Smooth muscle cell (in vitro differentiated cells): Measurements from ENCODE around the gene CFAP46. TPM values are rescaled to one million over a fixed set of nuclear protein-coding genes. Genes with fewer than 3 reads are reported as not detected.
"Not testable (repeated sequence)": the region's sequence is repeated elsewhere in the genome, so short reads cannot be mapped to it uniquely, and the experiment has no call there.

Experiments used
- DNase-seq: peaks from one replicate; lab custom pipeline; 2025; ENCODE audit not compliant: unreplicated experiment; lab: John Stamatoyannopoulos, UW
- H2AFZ ChIP-seq: fragments of 200-600 bp; sonication (generic); 2 replicates; pipeline ENCODE4 v1.6.0; 2016; ENCODE audit warnings: antibody characterized with exemption, low read depth, mild to moderate bottlenecking
- H3F3A ChIP-seq: fragments of 200-600 bp; sonication (generic); 2 replicates; pipeline ENCODE4 v1.6.0; 2017; ENCODE audit warnings: antibody characterized with exemption, low read depth
- H3K27ac ChIP-seq: fragments of 200-600 bp; sonication (generic); 2 replicates; pipeline ENCODE4 v1.5.1; 2016; ENCODE audit warnings: low read depth, mild to moderate bottlenecking
- H3K27me3 ChIP-seq: fragments of 200-600 bp; sonication (generic); 2 replicates; pipeline ENCODE4 v1.6.1; 2016; ENCODE audit warnings: low read depth, mild to moderate bottlenecking
- H3K36me3 ChIP-seq: fragments of 200-600 bp; sonication (generic); 2 replicates; pipeline ENCODE4 v1.5.1; 2016; ENCODE audit warnings: low read depth
- H3K4me1 ChIP-seq: fragments of 200-600 bp; sonication (generic); 2 replicates; pipeline ENCODE4 v1.5.1; 2016; ENCODE audit warnings: low read depth
- H3K4me2 ChIP-seq: fragments of 200-600 bp; sonication (generic); 2 replicates; pipeline ENCODE4 v1.6.0; 2016; ENCODE audit warnings: mild to moderate bottlenecking
- H3K4me3 ChIP-seq: fragments of 200-600 bp; sonication (generic); 2 replicates; pipeline ENCODE4 v1.5.1; 2016; ENCODE audit warnings: mild to moderate bottlenecking
- H3K79me2 ChIP-seq: fragments of 200-600 bp; sonication (generic); 2 replicates; pipeline ENCODE4 v1.6.0; 2016; ENCODE audit warnings: low read depth, mild to moderate bottlenecking
- H3K9ac ChIP-seq: fragments of 200-600 bp; sonication (generic); 2 replicates; pipeline ENCODE4 v1.6.0; 2016; ENCODE audit warnings: low read depth
- H3K9me3 ChIP-seq: fragments of 200-600 bp; sonication (generic); replicated peaks from 2 replicates; pipeline ENCODE4 v1.5.1; 2016; ENCODE audit warnings: low read depth
- H4K20me1 ChIP-seq: fragments of 200-600 bp; sonication (generic); 2 replicates; pipeline ENCODE4 v1.6.0; 2016; ENCODE audit warnings: low read depth
- CTCF ChIP-seq: fragments of 200-600 bp; sonication (generic); IDR thresholded peaks from 2 replicates; pipeline ENCODE4 v1.5.1; 2017; ENCODE audit warnings: borderline replicate concordance, mild to moderate bottlenecking, antibody characterized with exemption; ENCODE audit not compliant: insufficient read depth, poor library complexity, severe bottlenecking
- WGBS: methylation state at CpG from one replicate; pipeline ENCODE4 v1.1.7; 2016; ENCODE audit warnings: low lambda C conversion rate; 5-methylcytosine and 5-hydroxymethylcytosine counted together
- polyA plus RNA-seq: library from polyadenylated mRNA; unstranded; fragments of >200 nt; fragmentation: Nextera tagmentation; extraction: Ambion mirVana; gene quantifications from 2 replicates; pipeline ENCODE4 v1.2.1, GENCODE V29; 2016
- total RNA-seq: library from RNA; depleted of rRNA; stranded (reverse); fragments of >200 nt; gene quantifications from 2 replicates; pipeline ENCODE4 v1.2.3, GENCODE V29; 2014

Gene CFAP46
- total and polyA plus RNA-seq, 2 experiments from 2014 or later: 1.1 to 2.0 TPM

- Histone ChIP-seq H3K79me2 (no peaks in the 10 kb centered on the region), H3K9ac (no peak overlapping the region), H3F3A (no peaks in the 10 kb centered on the region), H4K20me1 (no peaks in the 10 kb centered on the region), H3K27ac (no peak overlapping the region), H3K4me1 (peaks cover 8% of the 10 kb centered on the region), H2AFZ (no peak overlapping the region), H3K4me2 (no peak overlapping the region), H3K27me3 (peaks cover 4% of the 10 kb centered on the region), H3K9me3 (no peaks in the 10 kb centered on the region), H3K4me3 (no peak overlapping the region), H3K36me3 (no peaks in the 10 kb centered on the region)
- TF ChIP-seq CTCF: no peak
- DNase-seq: no peak
- WGBS: 59% methylated on average over 6 of the region's 6 CpGs
These were observed 51.0 kb downstream of the CFAP46 start for GRCh38 chr10:132891368-132891767.

- no peaks in the 10 kb centered on the region for H3K79me2 ChIP-seq
- H4K20me1 ChIP-seq: no peaks in the 10 kb centered on the region
- peaks cover 8% of the 10 kb centered on the region for H3K4me1 ChIP-seq
- 87% methylated on average over 9 of the region's 9 CpGs for WGBS
- no peak for TF ChIP-seq CTCF
- H3K27me3 ChIP-seq: peaks cover 1% of the 10 kb centered on the region
- no peak overlapping the region for H3K9ac ChIP-seq
- H2AFZ ChIP-seq: no peak overlapping the region
- no peak for DNase-seq
- H3F3A ChIP-seq: no peaks in the 10 kb centered on the region
- no peak overlapping the region for H3K4me3 ChIP-seq
- no peak overlapping the region for H3K4me2 ChIP-seq
- H3K9me3 ChIP-seq: no peaks in the 10 kb centered on the region
- no peak overlapping the region for H3K27ac ChIP-seq
- H3K36me3 ChIP-seq: no peaks in the 10 kb centered on the region
These were observed 52.1 kb downstream of the CFAP46 start for GRCh38 chr10:132890301-132890700.

- no peaks in the 10 kb centered on the region for H3F3A ChIP-seq
- no peak overlapping the region for H3K27ac ChIP-seq
- H3K4me1 ChIP-seq: peaks cover 8% of the 10 kb centered on the region
- no peaks in the 10 kb centered on the region for H3K9me3 ChIP-seq
- H4K20me1 ChIP-seq: no peaks in the 10 kb centered on the region
- H3K9ac ChIP-seq: no peak overlapping the region
- H3K79me2 ChIP-seq: no peaks in the 10 kb centered on the region
- H2AFZ ChIP-seq: no peak overlapping the region
- DNase-seq: no peak
- H3K4me2 ChIP-seq: no peak overlapping the region
- WGBS: 81% methylated on average over 16 of the region's 16 CpGs
- no peaks in the 10 kb centered on the region for H3K36me3 ChIP-seq
- no peak for TF ChIP-seq CTCF
- no peak overlapping the region for H3K4me3 ChIP-seq
- H3K27me3 ChIP-seq: no peaks in the 10 kb centered on the region
These were observed 52.8 kb downstream of the CFAP46 start for GRCh38 chr10:132889556-132889955.

GRCh38 chr10:132888898-132889490 lies 53.4 kb downstream of the CFAP46 start:
- Histone ChIP-seq H3K27ac (no peak overlapping the region), H3K27me3 (no peaks in the 10 kb centered on the region), H3K4me3 (no peak overlapping the region), H3K9me3 (no peaks in the 10 kb centered on the region), H3K4me2 (no peak overlapping the region), H3K9ac (no peak overlapping the region), H3K4me1 (peaks cover 8% of the 10 kb centered on the region), H2AFZ (no peak overlapping the region), H3F3A (no peaks in the 10 kb centered on the region), H3K36me3 (no peaks in the 10 kb centered on the region), H3K79me2 (no peaks in the 10 kb centered on the region), H4K20me1 (no peaks in the 10 kb centered on the region)
- 89% methylated on average over 16 of the region's 16 CpGs for WGBS
- TF ChIP-seq CTCF: no peak
- no peak for DNase-seq

GRCh38 chr10:132888446-132888845 lies 53.9 kb downstream of the CFAP46 start:
- not testable (repeated sequence) for H3K4me1 ChIP-seq, H3F3A ChIP-seq, H3K36me3 ChIP-seq, H3K27ac ChIP-seq, DNase-seq, H2AFZ ChIP-seq, H3K9me3 ChIP-seq, H3K4me3 ChIP-seq, H3K27me3 ChIP-seq, H3K4me2 ChIP-seq, H4K20me1 ChIP-seq, H3K9ac ChIP-seq, H3K79me2 ChIP-seq
- WGBS: no CpG with 5 or more reads among the region's 16 CpGs
